Esophagus squamous epithelium (tissue), 4 donors: ENCODE data around the gene KLHL4.

Experiments used
- CTCF ChIP-seq, 6 experiments: fragments of 450-650 bp in 4 of 6; fragments of 200-600 bp in 2 of 6; sonication (generic) in 2 of 6; IDR thresholded peaks; one replicate each; pipeline ENCODE4 v1.5.1; 2016 to 2019; ENCODE audit warnings: antibody characterized with exemption in 6 of 6, mild to moderate bottlenecking in 4 of 6, moderate library complexity in 4 of 6
- POLR2A ChIP-seq, 4 donors: fragments of 450-650 bp; IDR thresholded peaks; one replicate each; pipeline ENCODE4 v1.6.1; 2017; ENCODE audit warnings: antibody characterized with exemption in 4 of 4, mild to moderate bottlenecking in 4 of 4, moderate library complexity in 3 of 4

GRCh38 chrX:87518504-87518903, 902 bp downstream of the KLHL4 start:
- TF ChIP-seq CTCF (IDR thresholded peaks at IDR 0.05) = no peak
- no peak for TF ChIP-seq POLR2A (IDR thresholded peaks at IDR 0.05)
